HUES48 (cell line): ENCODE measurements around the gene TSHZ2.

Experiments used
- H3K27ac ChIP-seq: one replicate; pipeline ENCODE4 v1.7.0; 2013; ENCODE audit warnings: low read depth, low read length, inconsistent platforms
- H3K27me3 ChIP-seq: 2 replicates; pipeline ENCODE4 v1.6.1; 2013; ENCODE audit warnings: mild to moderate bottlenecking, low read length; ENCODE audit not compliant: control insufficient read depth, insufficient read depth
- H3K36me3 ChIP-seq: 2 replicates; pipeline ENCODE4 v1.6.1; 2013; ENCODE audit warnings: low read length; ENCODE audit not compliant: control insufficient read depth, insufficient read depth
- H3K4me1 ChIP-seq: 2 replicates; pipeline ENCODE4 v1.6.1; 2013; ENCODE audit warnings: mild to moderate bottlenecking, low read length; ENCODE audit not compliant: control insufficient read depth, insufficient read depth
- H3K4me3 ChIP-seq: 2 replicates; pipeline ENCODE4 v1.5.1; 2013; ENCODE audit warnings: mild to moderate bottlenecking, low read depth, low read length
- H3K9ac ChIP-seq: 2 replicates; pipeline ENCODE4 v1.6.1; 2013; ENCODE audit warnings: mild to moderate bottlenecking, low read depth, low read length, moderate library complexity
- H3K9me3 ChIP-seq: 2 replicates; pipeline ENCODE4 v1.6.1; 2013; ENCODE audit warnings: low read length; ENCODE audit not compliant: control insufficient read depth, insufficient read depth

The TSHZ2 gene

DNA sequence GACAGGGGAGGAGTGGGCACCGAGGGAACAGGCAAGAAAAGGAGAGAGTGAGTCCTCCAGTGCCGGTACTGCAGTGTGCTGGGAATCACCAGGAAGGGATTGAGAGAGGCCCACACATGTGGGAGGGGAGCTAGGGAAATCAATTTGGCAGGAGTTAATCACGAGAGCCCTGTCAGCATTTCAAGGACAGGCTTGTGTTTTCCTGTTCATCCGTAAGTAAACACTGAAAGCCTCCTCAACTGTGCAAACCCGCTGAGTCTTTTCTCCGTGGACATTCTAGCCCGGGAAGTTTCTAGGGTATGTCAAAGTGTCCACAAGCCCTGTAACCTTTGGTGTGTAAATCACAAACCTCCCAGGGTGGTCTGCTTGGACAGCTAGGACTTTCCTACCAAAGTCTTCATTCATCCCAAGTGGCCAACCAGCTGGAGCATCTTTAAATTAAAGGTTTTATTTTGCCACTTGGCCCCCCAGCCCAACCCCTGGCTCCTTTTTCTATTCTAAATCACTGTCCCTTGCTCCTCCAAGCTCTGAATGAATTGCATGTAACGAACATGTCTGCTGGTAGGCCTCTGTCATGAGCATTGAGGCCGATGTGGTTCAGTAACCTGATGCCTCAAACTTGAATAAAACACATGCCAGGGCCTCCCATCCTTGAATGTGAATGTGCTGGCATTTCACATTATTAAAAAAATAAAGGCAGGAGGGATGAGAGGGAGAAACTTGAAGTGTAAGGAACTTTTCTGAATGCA lies 472.4 kb downstream of the TSHZ2 start:
- H3K4me3 ChIP-seq = no peak overlapping the region
- H3K36me3 ChIP-seq = no peaks in the 10 kb centered on the region
- H3K4me1 ChIP-seq = no peaks in the 10 kb centered on the region
- H3K27ac ChIP-seq = no peak overlapping the region
- no peak overlapping the region for H3K9ac ChIP-seq
- no peaks in the 10 kb centered on the region for H3K27me3 ChIP-seq
- peaks cover 12% of the 10 kb centered on the region; the same call in 1 of the 2 replicates for H3K9me3 ChIP-seq

DNA sequence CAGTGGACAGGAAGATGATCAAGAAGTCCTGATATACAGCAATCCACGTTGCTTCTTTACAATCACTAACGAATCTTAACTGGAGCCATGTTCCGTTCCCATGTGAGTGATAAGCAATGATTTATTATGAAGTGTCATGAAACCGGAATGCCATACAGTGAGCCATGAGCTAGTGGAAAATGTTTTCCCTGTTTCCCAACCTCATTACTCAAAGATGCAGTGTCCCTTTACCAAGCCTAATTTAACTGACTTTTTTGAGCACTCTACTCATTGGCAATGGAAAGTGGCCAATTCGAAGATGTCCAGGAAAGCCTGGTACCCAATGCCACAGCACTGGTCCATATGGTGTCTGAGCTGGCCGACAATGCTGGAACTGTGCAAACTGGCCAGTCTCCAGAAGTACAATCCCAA lies 473.2 kb downstream of the TSHZ2 start:
- H3K36me3 ChIP-seq = no peaks in the 10 kb centered on the region
- H3K27me3 ChIP-seq = no peaks in the 10 kb centered on the region
- H3K27ac ChIP-seq = no peak overlapping the region
- H3K9me3 ChIP-seq = peaks cover 14% of the 10 kb centered on the region; the same call in 1 of the 2 replicates
- H3K9ac ChIP-seq = no peak overlapping the region
- no peak overlapping the region for H3K4me3 ChIP-seq
- no peaks in the 10 kb centered on the region for H3K4me1 ChIP-seq

DNA sequence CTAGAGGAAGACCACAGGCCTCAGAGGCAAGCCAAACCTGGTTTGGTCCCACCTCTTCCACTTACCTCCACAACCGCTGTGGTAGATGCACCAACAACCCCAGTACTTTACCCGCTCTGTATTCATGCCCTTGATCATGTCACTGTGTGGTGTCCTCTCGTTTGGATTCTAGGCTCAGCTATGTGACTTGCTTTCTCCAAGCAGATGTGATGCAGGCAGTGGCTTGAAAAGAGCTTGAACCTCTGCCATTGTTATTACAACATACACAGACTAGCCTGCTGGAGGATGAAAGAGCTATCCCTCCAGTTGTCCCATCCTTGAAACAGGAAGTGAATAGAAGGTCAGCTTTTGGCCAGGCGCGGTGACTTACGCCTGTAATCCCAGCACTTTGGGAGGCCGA lies 473.8 kb downstream of the TSHZ2 start:
- H3K9ac ChIP-seq = no peak overlapping the region
- no peaks in the 10 kb centered on the region for H3K27me3 ChIP-seq
- peaks cover 14% of the 10 kb centered on the region; the same call in 1 of the 2 replicates for H3K9me3 ChIP-seq
- H3K36me3 ChIP-seq = no peaks in the 10 kb centered on the region
- no peak overlapping the region for H3K4me3 ChIP-seq
- no peaks in the 10 kb centered on the region for H3K4me1 ChIP-seq
- no peak overlapping the region for H3K27ac ChIP-seq

DNA sequence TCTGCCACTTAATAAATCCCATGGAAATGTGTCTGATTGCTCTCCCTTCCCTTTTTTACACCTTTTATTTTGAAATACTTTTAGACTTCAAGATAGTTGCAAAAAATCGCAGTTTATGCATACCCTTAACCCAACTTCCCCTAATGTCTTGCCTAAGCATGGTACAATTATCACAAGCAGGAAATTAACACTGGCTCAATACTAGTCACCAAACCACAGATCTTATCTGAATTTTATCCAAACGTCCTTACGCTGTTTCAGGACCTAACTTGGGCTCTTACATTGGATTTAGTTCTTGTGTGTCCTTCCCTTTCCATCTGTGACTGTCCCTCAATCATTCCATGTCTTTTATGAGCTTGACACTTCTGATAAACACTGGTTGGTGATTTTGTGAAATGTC lies 475.2 kb downstream of the TSHZ2 start:
- peaks cover 14% of the 10 kb centered on the region; the same call in 1 of the 2 replicates for H3K9me3 ChIP-seq
- H3K27ac ChIP-seq = no peak overlapping the region
- H3K36me3 ChIP-seq = no peaks in the 10 kb centered on the region
- no peak overlapping the region for H3K4me3 ChIP-seq
- H3K27me3 ChIP-seq = no peaks in the 10 kb centered on the region
- no peaks in the 10 kb centered on the region for H3K4me1 ChIP-seq
- no peak overlapping the region for H3K9ac ChIP-seq

DNA sequence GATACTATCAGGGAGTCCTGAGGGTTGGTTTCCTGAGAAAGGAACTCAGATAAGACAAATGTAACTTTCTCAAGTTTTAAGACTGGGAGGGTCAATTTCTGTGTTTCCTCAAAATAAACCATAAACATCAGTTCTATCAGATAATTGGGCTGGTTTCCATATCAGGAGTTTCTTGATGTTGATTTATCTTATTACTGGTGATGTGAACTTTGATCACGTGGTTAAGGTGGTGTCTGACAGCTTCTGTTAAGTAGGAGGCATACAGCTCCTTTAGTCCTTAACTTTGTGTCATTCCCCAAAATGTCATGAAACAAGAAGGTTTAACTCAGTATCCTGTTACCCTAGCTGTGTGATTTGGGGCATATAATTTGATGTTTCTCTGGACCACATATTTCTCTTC lies 476.3 kb downstream of the TSHZ2 start:
- peaks cover 14% of the 10 kb centered on the region; the same call in 1 of the 2 replicates for H3K9me3 ChIP-seq

DNA sequence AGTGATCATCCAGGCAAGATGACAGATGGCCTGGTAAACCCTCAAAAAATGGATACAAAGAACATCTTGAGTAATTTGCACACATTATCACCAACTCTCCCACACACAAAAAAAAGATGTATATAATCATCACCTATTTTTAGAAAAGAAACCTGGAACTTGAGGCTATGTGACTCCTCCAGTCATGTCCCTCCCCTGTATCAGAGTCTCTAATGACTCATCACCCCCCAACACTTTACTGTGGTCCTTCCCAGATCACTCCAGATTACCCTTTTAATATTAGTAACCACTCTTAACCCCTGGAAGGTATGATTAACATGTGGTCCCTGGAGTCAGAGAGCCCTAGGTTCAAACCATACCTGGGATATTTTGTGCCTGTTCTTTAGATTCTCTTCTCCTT lies 476.7 kb downstream of the TSHZ2 start:
- Histone ChIP-seq H3K9me3 (peaks cover 14% of the 10 kb centered on the region; the same call in 1 of the 2 replicates), H3K36me3 (no peaks in the 10 kb centered on the region), H3K4me3 (no peak overlapping the region), H3K27ac (no peak overlapping the region), H3K27me3 (no peaks in the 10 kb centered on the region), H3K9ac (no peak overlapping the region), H3K4me1 (no peaks in the 10 kb centered on the region)

More for the DNA sequence above, 476.3 kb downstream of the TSHZ2 start:
- no peaks in the 10 kb centered on the region for H3K27me3 ChIP-seq
- no peak overlapping the region for H3K9ac ChIP-seq
- H3K27ac ChIP-seq = no peak overlapping the region
- H3K36me3 ChIP-seq = no peaks in the 10 kb centered on the region
- no peaks in the 10 kb centered on the region for H3K4me1 ChIP-seq
- no peak overlapping the region for H3K4me3 ChIP-seq

DNA sequence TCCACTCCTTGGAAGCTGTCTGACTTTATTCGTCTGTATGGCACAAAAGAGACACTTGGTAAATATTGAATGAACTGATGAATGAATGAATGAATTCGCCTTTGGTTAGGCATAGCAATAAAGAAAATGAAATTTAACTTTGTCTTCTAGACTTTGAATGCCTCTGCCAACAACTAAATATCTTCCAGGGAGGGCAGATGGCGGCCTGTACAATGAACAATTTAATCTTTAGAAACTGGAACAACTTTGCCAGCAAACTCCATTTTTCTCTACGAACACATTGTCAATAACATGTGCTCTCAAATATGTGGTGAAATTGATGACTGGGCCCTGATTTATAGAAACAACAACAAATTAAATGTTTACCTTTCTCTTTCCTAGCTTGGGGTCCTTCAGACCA lies 480.9 kb downstream of the TSHZ2 start:
- Histone ChIP-seq H3K4me3 (no peak overlapping the region), H3K9ac (no peak overlapping the region), H3K9me3 (peaks cover 15% of the 10 kb centered on the region; the same call in 1 of the 2 replicates), H3K27ac (no peak overlapping the region), H3K27me3 (no peaks in the 10 kb centered on the region), H3K4me1 (no peaks in the 10 kb centered on the region), H3K36me3 (no peaks in the 10 kb centered on the region)

DNA sequence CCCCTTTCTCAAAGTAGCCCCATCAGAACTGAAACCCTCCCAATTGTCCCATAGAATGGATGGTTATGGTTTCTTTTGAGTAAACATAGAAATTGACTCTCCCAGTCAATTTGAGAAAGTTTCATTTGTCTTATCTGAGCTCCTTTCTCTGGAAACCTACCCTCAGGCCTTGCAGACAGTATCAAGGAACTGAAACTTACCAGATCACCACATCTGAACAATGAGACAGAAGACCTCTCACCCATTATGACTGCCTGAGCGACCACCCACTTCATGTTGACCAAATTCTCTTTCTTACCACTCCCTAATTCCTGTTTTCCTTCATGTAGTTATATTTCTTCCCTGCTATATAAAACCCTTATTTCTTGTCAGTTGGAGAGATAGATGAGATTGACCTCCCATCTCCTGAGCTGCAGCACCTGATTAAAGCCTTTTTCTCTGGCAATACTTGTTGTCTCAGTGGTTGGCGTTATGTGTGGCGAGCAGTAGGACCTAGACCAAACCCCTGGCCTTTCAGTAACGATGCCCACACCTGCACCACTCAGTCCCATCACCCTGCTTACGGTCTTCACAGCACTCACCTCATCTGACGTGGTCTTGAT lies 482.6 kb downstream of the TSHZ2 start:
- H3K27me3 ChIP-seq = no peaks in the 10 kb centered on the region
- peaks cover 4% of the 10 kb centered on the region; the same call in 1 of the 2 replicates for H3K9me3 ChIP-seq
- no peak overlapping the region for H3K9ac ChIP-seq
- H3K27ac ChIP-seq = no peak overlapping the region
- H3K36me3 ChIP-seq = no peaks in the 10 kb centered on the region
- H3K4me3 ChIP-seq = no peak overlapping the region
- H3K4me1 ChIP-seq = no peaks in the 10 kb centered on the region

DNA sequence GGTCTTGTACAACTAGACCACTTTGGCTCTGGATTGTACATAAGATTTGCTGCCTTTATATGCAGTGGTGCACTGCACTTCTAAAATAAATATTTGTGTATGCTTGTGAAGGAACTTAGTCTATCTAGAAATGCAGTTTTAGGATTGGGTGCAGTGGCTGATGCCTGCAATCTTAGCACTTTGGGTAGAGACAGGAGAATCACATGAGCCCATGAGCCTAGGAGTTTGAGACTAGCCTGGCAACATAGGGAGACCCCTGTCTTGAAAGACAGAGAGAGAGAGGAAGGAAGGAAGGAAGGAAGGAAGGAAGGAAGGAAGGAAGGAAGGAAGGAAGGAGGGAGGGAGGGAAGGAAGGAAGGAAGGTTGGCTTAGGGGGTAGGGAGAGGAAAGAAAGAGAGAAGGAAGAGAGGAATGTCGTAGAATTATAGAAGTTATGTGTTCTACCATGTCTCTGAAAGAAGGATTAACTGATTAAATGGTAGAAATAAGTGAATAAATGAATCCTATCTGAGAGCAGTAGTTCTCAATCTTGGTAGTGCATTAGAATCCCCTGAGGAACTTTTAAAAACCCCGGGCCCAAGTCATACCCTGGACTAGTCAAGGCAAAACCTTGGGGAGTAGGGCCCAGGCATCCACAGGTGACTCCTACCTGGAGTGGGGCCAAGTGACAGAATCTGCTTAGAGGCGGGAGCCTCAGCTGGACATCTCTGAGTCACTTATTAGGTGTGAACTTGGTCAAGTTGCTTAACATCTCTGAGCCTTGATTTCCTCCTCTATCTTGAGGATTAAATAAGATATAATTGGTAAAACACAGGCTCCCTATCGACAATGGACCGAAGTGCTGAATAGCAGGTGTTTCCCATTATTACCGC lies 491.2 kb downstream of the TSHZ2 start:
- peaks cover 18% of the 10 kb centered on the region for H3K9me3 ChIP-seq
- H3K27me3 ChIP-seq = no peaks in the 10 kb centered on the region
- no peaks in the 10 kb centered on the region for H3K36me3 ChIP-seq
- no peak overlapping the region for H3K9ac ChIP-seq
- no peaks in the 10 kb centered on the region for H3K4me1 ChIP-seq
- H3K4me3 ChIP-seq = no peak overlapping the region
- H3K27ac ChIP-seq = no peak overlapping the region

DNA sequence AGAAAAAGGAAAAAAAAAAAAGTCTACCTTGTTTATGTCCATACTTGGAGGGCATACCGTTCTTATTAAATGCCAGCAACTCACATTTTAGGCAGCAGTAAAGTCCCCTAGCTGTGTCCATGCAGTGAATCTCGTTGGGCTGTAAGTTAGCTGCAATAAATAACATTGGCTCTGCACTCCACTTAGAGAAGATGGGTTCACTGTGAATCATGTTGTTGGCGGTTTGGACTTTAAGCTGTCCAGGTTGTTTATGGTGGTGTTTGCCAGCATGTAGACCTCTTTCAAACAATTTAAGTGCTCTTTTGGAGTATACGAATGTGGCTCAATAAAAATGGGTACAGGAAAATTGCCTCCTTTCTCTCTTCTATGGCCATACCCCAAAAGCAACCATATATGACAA lies 494.1 kb downstream of the TSHZ2 start:
- H3K4me3 ChIP-seq = no peak overlapping the region
- H3K4me1 ChIP-seq = no peaks in the 10 kb centered on the region
- H3K27ac ChIP-seq = no peak overlapping the region
- H3K27me3 ChIP-seq = no peaks in the 10 kb centered on the region
- no peak overlapping the region for H3K9ac ChIP-seq
- H3K9me3 ChIP-seq = peaks cover 15% of the 10 kb centered on the region
- H3K36me3 ChIP-seq = no peaks in the 10 kb centered on the region

DNA sequence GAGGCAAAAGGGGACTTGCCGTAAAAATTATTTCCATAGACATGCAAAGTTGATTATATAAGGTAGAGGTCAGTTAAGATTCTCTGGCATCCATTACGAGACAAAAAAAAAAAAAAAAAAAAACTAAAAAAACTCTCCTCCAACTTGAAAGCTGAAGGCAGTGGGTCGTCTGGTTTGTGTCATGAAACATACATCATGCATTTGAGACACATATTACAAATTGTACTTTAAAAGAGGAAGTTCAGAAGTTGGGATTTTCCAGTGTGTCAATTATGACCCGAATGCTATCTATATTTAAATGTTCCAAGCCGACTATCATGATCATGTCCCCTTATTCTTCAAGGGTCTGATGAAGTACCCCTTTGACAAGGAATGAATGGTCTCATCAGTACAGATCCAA lies 496.4 kb downstream of the TSHZ2 start:
- no peaks in the 10 kb centered on the region for H3K27me3 ChIP-seq
- no peaks in the 10 kb centered on the region for H3K36me3 ChIP-seq
- H3K4me1 ChIP-seq = no peaks in the 10 kb centered on the region
- H3K9ac ChIP-seq = no peak overlapping the region
- no peaks in the 10 kb centered on the region for H3K9me3 ChIP-seq
- no peak overlapping the region for H3K27ac ChIP-seq
- no peak overlapping the region for H3K4me3 ChIP-seq
